HG03520 (cell line): ENCODE measurements around the gene STARD13.

Experiments used
- ATAC-seq: cut with Tn5 transposase; IDR thresholded peaks from one replicate; pipeline ENCODE4 v1.9.1; 2021; ENCODE audit warnings: mild to moderate bottlenecking, moderate library complexity; ENCODE audit not compliant: unreplicated experiment

The STARD13 gene

GRCh38 chr13:33285420-33286124 is at the start of gene STARD13:
Gene STARD13, minus strand, starts transcription at chr13:33285755. Its CDS starts 117 bp downstream, at chr13:33285638.
- ATAC-seq = no peak

- ATAC-seq = no peak
Measured at GRCh38 chr13:33334831-33335230, 49.3 kb upstream of the STARD13 start.

- no peak for ATAC-seq
Measured at GRCh38 chr13:33331962-33332361, 46.4 kb upstream of the STARD13 start.

GRCh38 chr13:33330483-33330882 is 44.9 kb upstream of the STARD13 start:
- no peak for ATAC-seq

GRCh38 chr13:33328701-33329100 is 43.1 kb upstream of the STARD13 start:
- ATAC-seq = no peak

GRCh38 chr13:33326723-33327122 is 41.2 kb upstream of the STARD13 start:
- no peak for ATAC-seq

- ATAC-seq = no peak
Measured at GRCh38 chr13:33326246-33326645, 40.7 kb upstream of the STARD13 start.

GRCh38 chr13:33323801-33324510 is 38.4 kb upstream of the STARD13 start:
- ATAC-seq = no peak

GRCh38 chr13:33322965-33323668 is 37.6 kb upstream of the STARD13 start:
- ATAC-seq = no peak

- ATAC-seq = no peak
Measured at GRCh38 chr13:33322543-33322809, 36.9 kb upstream of the STARD13 start.

- ATAC-seq = no peak
Measured at GRCh38 chr13:33321686-33322542, 36.4 kb upstream of the STARD13 start.

GRCh38 chr13:33319859-33320258 is 34.3 kb upstream of the STARD13 start:
- ATAC-seq = no peak

- ATAC-seq = no peak
Measured at GRCh38 chr13:33318744-33319143, 33.2 kb upstream of the STARD13 start.

GRCh38 chr13:33318037-33318436 is 32.5 kb upstream of the STARD13 start:
- ATAC-seq = no peak

- ATAC-seq = no peak
Measured at GRCh38 chr13:33316890-33317289, 31.3 kb upstream of the STARD13 start.

- ATAC-seq = no peak
Measured at GRCh38 chr13:33313504-33313903, 27.9 kb upstream of the STARD13 start.

- ATAC-seq = no peak
Measured at GRCh38 chr13:33312861-33313212, 27.3 kb upstream of the STARD13 start.

- ATAC-seq = no peak
Measured at GRCh38 chr13:33312150-33312860, 26.8 kb upstream of the STARD13 start.

GRCh38 chr13:33311040-33311439 is 25.5 kb upstream of the STARD13 start:
- no peak for ATAC-seq

GRCh38 chr13:33310245-33311038 is 24.9 kb upstream of the STARD13 start:
- no peak for ATAC-seq
